HepG2 (cell line): ENCODE data around the gene OBSL1. TPM values are rescaled to one million over a fixed set of nuclear protein-coding genes. Genes with fewer than 3 reads are reported as not detected.

ENCODE experiments used
- CCDC6 ChIP-seq: sonication (generic); formaldehyde crosslinking; IDR thresholded peaks from 2 replicates; pipeline ENCODE4 v1.8.1; 2022; ENCODE audit warnings: mild to moderate bottlenecking, missing genetic modification reagents, moderate library complexity
- DMTF1 ChIP-seq: sonication (generic); formaldehyde crosslinking; IDR thresholded peaks from 2 replicates; pipeline ENCODE4 v1.4.0; 2020; ENCODE audit warnings: mild to moderate bottlenecking, missing genetic modification reagents
- EP300 ChIP-seq, 3 experiments: sonication (generic) in 1 of 3; formaldehyde crosslinking in 1 of 3; IDR thresholded peaks; 2 replicates each; pipeline versions ENCODE4 v1.5.1 to v1.6.1; 2011 to 2020; ENCODE audit warnings: low read depth in 2 of 3, low read length in 2 of 3, borderline replicate concordance in 1 of 3, improper control_type of control experiment in 1 of 3, mild to moderate bottlenecking in 1 of 3, missing genetic modification reagents in 1 of 3, moderate library complexity in 1 of 3
- GATA4 ChIP-seq: sonication (generic); IDR thresholded peaks from 2 replicates; pipeline ENCODE4 v1.6.1; 2016; ENCODE audit warnings: antibody characterized with exemption, low read depth, borderline replicate concordance
- GMEB2 ChIP-seq: IDR thresholded peaks from 2 replicates; pipeline ENCODE4 v1.6.1; 2016; ENCODE audit warnings: missing biosample characterization, missing genetic modification reagents, low read depth
- HHEX ChIP-seq: IDR thresholded peaks from 2 replicates; pipeline ENCODE4 v1.6.1; 2016; ENCODE audit warnings: control low read depth
- SP1 ChIP-seq, 2 experiments: fragments of 450-650 bp in 1 of 2; sonication (generic) in 1 of 2; formaldehyde crosslinking in 1 of 2; IDR thresholded peaks; 2 replicates each; pipeline versions ENCODE4 v1.4.0 to v1.6.1; 2016 to 2020; ENCODE audit warnings: missing genetic modification reagents in 1 of 2
- TBX3 ChIP-seq: fragments of 450-650 bp; IDR thresholded peaks from 2 replicates; pipeline ENCODE4 v1.6.1; 2017; ENCODE audit warnings: antibody characterized with exemption, mild to moderate bottlenecking, inconsistent platforms, borderline replicate concordance
- TFDP2 ChIP-seq: sonication (generic); formaldehyde crosslinking; IDR thresholded peaks from 2 replicates; pipeline ENCODE4 v1.4.0; 2020; ENCODE audit warnings: missing genetic modification reagents
- UBTF ChIP-seq: sonication (generic); formaldehyde crosslinking; IDR thresholded peaks from 2 replicates; pipeline ENCODE4 v1.4.0; 2020; ENCODE audit warnings: mild to moderate bottlenecking, missing genetic modification reagents
- ZFAT ChIP-seq: sonication (generic); formaldehyde crosslinking; conservative IDR thresholded peaks from 2 replicates; pipeline ENCODE4 v1.8.1; 2023; ENCODE audit warnings: missing genetic modification reagents, inconsistent platforms
- ZNF121 ChIP-seq: sonication (generic); formaldehyde crosslinking; IDR thresholded peaks from 2 replicates; pipeline ENCODE4 v1.5.0; 2020; ENCODE audit warnings: mild to moderate bottlenecking, missing genetic modification reagents
- ZNF335 ChIP-seq: sonication (generic); formaldehyde crosslinking; IDR thresholded peaks from 2 replicates; pipeline ENCODE4 v1.4.0; 2020; ENCODE audit warnings: missing genetic modification reagents
- ZNF609 ChIP-seq: sonication (generic); formaldehyde crosslinking; IDR thresholded peaks from 2 replicates; pipeline ENCODE4 v1.4.0; 2020; ENCODE audit warnings: mild to moderate bottlenecking, missing genetic modification reagents, borderline replicate concordance
- polyA plus RNA-seq, 8 experiments: library from polyadenylated mRNA; depleted of rRNA in 3 of 8; stranded (reverse) in 7 of 8; unstranded in 1 of 8; fragments of >200 nt; fragmentation: Illumina TruSeq in 4 of 8; extraction: Trizol in 4 of 8; gene quantifications; 2 replicates each; pipeline versions ENCODE4 v1.2.1 to v1.2.3, GENCODE V29; 2011 to 2016; ENCODE audit warnings: low read depth in 4 of 8, missing spikeins in 1 of 8, mixed read lengths in 1 of 8; ENCODE audit not compliant: insufficient read depth in 1 of 8
- total RNA-seq, 5 experiments: library from RNA; depleted of rRNA; stranded (reverse); fragments of >200 nt; fragmentation: Illumina TruSeq; extraction: Trizol; gene quantifications; 2 replicates each; pipeline ENCODE4 v1.2.3, GENCODE V29; 2016; ENCODE audit warnings: low read depth in 1 of 5

Gene OBSL1
- total and polyA plus RNA-seq, 2 of the 13 experiments (the other 11 are each of a cell fraction or from before 2014, with no cell fraction given) = 86.7 to 218 TPM

- TF ChIP-seq GMEB2 (CRISPR knock-in tag) (no peak), DMTF1 (CRISPR knock-in tag) (no peak), ZFAT (no peak), EP300 (IDR thresholded peaks at IDR 0.05; ENCODE audit: low read depth in 2 of 2, low read length in 2 of 2) (0 out of 4 replicates have a peak, but pooled peaks of 1 of the 2 experiments have one; percentile 9), EP300 (CRISPR knock-in tag; IDR thresholded peaks at IDR 0.05; ENCODE audit: borderline replicate concordance) (no peak), TBX3 (no peak), SP1 (IDR thresholded peaks at IDR 0.05) (no peak), SP1 (CRISPR knock-in tag; IDR thresholded peaks at IDR 0.05) (no peak), UBTF (0 out of 2 replicates have a peak, but pooled peaks have one; percentile 25), GATA4 (no peak), CCDC6 (CRISPR knock-in tag) (no peak), ZNF121 (no peak), ZNF335 (CRISPR knock-in tag) (no peak), HHEX (CRISPR knock-in tag) (no peak), ZNF609 (CRISPR knock-in tag) (peak; percentile 40; the same call in 1 of the 2 replicates), TFDP2 (no peak)
These were observed 9.0 kb downstream of the OBSL1 start (continued) for GRCh38 chr2:219562049-219563020.
